ENCODE results near the gene PPP4R3A. TPM values are rescaled to one million over a fixed set of nuclear protein-coding genes. Genes with fewer than 3 reads are reported as not detected.
"Not testable (repeated sequence)": the region's sequence is repeated elsewhere in the genome, so short reads cannot be mapped to it uniquely, and the experiment has no call there.

The PPP4R3A gene
- total and polyA plus RNA-seq, 2 experiments from 2014 or later, result 47.6 to 85.7 TPM

DNA sequence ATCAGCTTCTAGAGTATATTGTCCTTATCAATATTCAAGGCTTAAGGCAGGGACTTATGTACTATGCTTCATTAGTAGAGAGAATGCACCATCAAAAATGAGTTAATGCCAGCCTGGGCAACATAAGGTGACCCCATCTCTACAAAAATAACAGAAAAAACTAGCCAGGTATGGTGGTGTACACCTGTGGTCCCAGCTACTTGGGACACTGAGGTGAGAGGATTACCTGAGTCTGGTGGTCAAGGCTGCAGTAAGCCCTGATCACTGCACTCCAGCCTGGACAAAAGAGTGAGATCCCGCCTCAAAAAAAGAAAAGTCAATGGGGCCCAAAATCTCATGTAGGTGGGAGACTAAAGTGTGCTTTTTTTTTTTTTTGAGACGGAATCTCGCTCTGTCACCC lies 8.8 kb downstream of the PPP4R3A start:
- H3K36me3 ChIP-seq (replicated peaks; ENCODE audit: insufficient read depth, low read depth), result peaks cover 2% of the 10 kb centered on the region
- H3K9me3 ChIP-seq (ENCODE audit: low read depth), result no peaks in the 10 kb centered on the region
- H3K4me1 ChIP-seq (ENCODE audit: insufficient read depth), result peaks cover 4% of the 10 kb centered on the region
- DNase-seq (ENCODE audit: low spot score), result no peak
- H2AFZ ChIP-seq, result no peak overlapping the region
- no peaks in the 10 kb centered on the region for H3K9me2 ChIP-seq (replicated peaks; ENCODE audit: insufficient read depth)
- H3K4me2 ChIP-seq, result no peak overlapping the region
- H3K27me3 ChIP-seq, result no peaks in the 10 kb centered on the region
- no peak overlapping the region for H3K4me3 ChIP-seq
- TF ChIP-seq EZH2phosphoT487 (IDR thresholded peaks at IDR 0.05; ENCODE audit: low read depth, severe bottlenecking, unreplicated experiment) (no peak), EZH2 (IDR thresholded peaks at IDR 0.05; ENCODE audit: borderline replicate concordance) (no peak)
- TF ChIP-seq, protein P1, sequence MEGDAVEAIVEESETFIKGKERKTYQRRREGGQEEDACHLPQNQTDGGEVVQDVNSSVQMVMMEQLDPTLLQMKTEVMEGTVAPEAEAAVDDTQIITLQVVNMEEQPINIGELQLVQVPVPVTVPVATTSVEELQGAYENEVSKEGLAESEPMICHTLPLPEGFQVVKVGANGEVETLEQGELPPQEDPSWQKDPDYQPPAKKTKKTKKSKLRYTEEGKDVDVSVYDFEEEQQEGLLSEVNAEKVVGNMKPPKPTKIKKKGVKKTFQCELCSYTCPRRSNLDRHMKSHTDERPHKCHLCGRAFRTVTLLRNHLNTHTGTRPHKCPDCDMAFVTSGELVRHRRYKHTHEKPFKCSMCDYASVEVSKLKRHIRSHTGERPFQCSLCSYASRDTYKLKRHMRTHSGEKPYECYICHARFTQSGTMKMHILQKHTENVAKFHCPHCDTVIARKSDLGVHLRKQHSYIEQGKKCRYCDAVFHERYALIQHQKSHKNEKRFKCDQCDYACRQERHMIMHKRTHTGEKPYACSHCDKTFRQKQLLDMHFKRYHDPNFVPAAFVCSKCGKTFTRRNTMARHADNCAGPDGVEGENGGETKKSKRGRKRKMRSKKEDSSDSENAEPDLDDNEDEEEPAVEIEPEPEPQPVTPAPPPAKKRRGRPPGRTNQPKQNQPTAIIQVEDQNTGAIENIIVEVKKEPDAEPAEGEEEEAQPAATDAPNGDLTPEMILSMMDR (IDR thresholded peaks at IDR 0.05; ENCODE audit: poor library complexity), result no peak
- H3K27ac ChIP-seq, result no peak overlapping the region
- WGBS (ENCODE audit: low lambda C conversion rate, missing lambda C conversion rate), result 94% methylated on average over 3 of the region's 3 CpGs
- H3K79me2 ChIP-seq, result peaks cover 100% of the 10 kb centered on the region
- peaks cover 100% of the 10 kb centered on the region for H4K20me1 ChIP-seq (ENCODE audit: insufficient read depth, poor library complexity, severe bottlenecking)

DNA sequence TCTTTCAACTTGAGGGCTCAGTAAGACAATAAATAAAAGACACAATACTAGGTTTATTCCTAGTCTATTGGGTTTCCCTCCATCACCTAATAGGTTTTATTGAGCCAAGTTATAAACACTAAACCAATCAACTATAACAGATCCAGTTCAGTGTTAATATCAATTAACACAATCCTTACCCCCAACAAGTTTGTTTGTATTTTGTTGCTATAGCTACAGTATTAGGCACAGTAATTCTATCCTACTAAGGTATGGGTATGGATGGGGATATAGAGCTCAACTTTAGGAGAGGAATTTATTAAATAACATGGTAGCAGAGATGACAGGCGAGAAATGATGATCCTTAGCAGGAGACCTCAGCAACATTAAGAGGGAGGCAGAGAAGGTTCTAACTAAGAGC lies 13.3 kb downstream of the PPP4R3A start:
- no peak overlapping the region for H3K4me3 ChIP-seq
- H3K27me3 ChIP-seq, result no peaks in the 10 kb centered on the region
- H3K36me3 ChIP-seq (replicated peaks; ENCODE audit: insufficient read depth, low read depth), result no peaks in the 10 kb centered on the region
- no peak overlapping the region for H2AFZ ChIP-seq
- H3K79me2 ChIP-seq, result peaks cover 100% of the 10 kb centered on the region
- H3K27ac ChIP-seq, result no peak overlapping the region
- TF ChIP-seq EZH2phosphoT487 (IDR thresholded peaks at IDR 0.05; ENCODE audit: low read depth, severe bottlenecking, unreplicated experiment), result no peak
- TF ChIP-seq, protein P1 (IDR thresholded peaks at IDR 0.05; ENCODE audit: poor library complexity), result no peak
- no peak for TF ChIP-seq EZH2 (IDR thresholded peaks at IDR 0.05; ENCODE audit: borderline replicate concordance)
- 90% methylated on average over 1 of the region's 1 CpG for WGBS (ENCODE audit: low lambda C conversion rate, missing lambda C conversion rate)
- no peaks in the 10 kb centered on the region for H3K4me1 ChIP-seq (ENCODE audit: insufficient read depth)
- no peaks in the 10 kb centered on the region for H3K9me3 ChIP-seq (ENCODE audit: low read depth)
- DNase-seq (ENCODE audit: low spot score), result no peak
- peaks cover 100% of the 10 kb centered on the region for H4K20me1 ChIP-seq (ENCODE audit: insufficient read depth, poor library complexity, severe bottlenecking)
- no peak overlapping the region for H3K4me2 ChIP-seq
- H3K9me2 ChIP-seq (replicated peaks; ENCODE audit: insufficient read depth), result no peaks in the 10 kb centered on the region

DNA sequence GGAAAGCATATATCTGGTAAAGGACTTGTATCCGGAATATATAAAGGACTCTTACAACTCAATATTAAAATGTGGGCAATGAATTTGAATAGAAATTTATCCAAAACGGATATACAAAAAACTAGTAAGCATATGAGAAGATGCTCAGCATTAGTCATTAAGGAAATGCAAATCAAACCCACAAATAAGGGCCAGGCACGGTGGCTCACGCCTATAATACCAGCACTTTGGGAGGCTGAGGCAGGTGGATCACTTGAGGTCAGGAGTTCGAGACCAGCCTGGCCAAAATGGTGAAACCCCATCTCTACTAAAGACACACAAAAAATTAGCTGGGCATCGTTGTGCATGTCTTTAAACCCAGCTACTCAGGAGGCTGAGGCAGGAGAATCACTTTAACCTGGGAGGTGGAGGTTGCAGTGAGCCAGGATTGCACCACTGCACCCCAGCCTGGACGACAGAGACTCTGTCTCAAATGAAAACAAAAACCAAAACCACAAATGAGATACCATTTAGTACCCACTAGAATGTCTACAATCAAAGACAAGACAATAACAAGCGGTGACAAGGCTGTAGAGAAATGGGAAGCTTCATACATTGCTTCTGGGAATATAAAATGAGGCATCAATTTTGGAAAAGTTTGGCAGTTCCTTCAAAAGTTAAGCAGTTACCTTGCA lies 15.6 kb downstream of the PPP4R3A start:
- not testable (repeated sequence) for H3K4me3 ChIP-seq; DNase-seq (ENCODE audit: low spot score); H3K27me3 ChIP-seq; H3K27ac ChIP-seq; H2AFZ ChIP-seq; H3K4me1 ChIP-seq (ENCODE audit: insufficient read depth); H3K9me3 ChIP-seq (ENCODE audit: low read depth); H3K4me2 ChIP-seq; H3K36me3 ChIP-seq (replicated peaks; ENCODE audit: insufficient read depth, low read depth); H3K9me2 ChIP-seq (replicated peaks; ENCODE audit: insufficient read depth)
- Histone ChIP-seq H3K79me2 (peaks cover 100% of the 10 kb centered on the region), H4K20me1 (ENCODE audit: insufficient read depth, poor library complexity, severe bottlenecking) (peaks cover 100% of the 10 kb centered on the region)
- WGBS (ENCODE audit: low lambda C conversion rate, missing lambda C conversion rate), result 87% methylated on average over 8 of the region's 8 CpGs

DNA sequence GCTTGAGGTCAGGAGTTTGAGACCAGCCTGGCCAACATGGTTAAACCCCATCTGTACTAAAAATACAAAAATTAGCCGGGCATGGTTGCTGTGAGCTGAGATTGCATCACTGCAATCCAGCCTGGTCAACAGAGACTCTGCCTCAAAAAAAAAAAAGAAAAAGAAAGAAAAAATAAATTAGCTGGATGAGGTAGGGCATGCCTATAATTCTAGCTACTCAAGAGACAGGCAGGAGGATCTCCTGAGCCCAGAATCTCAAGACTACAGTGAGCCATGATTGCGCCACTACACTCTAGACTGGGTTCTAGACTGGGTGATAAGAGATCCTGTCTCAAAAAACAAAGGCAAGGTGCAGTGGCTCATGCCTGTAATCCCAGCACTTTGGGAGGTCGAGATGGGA lies 16.9 kb downstream of the PPP4R3A start:
- H3K4me2 ChIP-seq, result no peak overlapping the region
- H3K4me3 ChIP-seq, result no peak overlapping the region
- H3K27me3 ChIP-seq, result no peaks in the 10 kb centered on the region
- H3K79me2 ChIP-seq, result peaks cover 97% of the 10 kb centered on the region
- H2AFZ ChIP-seq, result no peak overlapping the region
- H3K4me1 ChIP-seq (ENCODE audit: insufficient read depth), result no peaks in the 10 kb centered on the region
- no peaks in the 10 kb centered on the region for H3K9me2 ChIP-seq (replicated peaks; ENCODE audit: insufficient read depth)
- WGBS (ENCODE audit: low lambda C conversion rate, missing lambda C conversion rate), result 83% methylated on average over 3 of the region's 3 CpGs
- TF ChIP-seq EZH2 (IDR thresholded peaks at IDR 0.05; ENCODE audit: borderline replicate concordance) (no peak), EZH2phosphoT487 (IDR thresholded peaks at IDR 0.05; ENCODE audit: low read depth, severe bottlenecking, unreplicated experiment) (no peak)
- TF ChIP-seq, protein P1 (IDR thresholded peaks at IDR 0.05; ENCODE audit: poor library complexity), result no peak
- no peaks in the 10 kb centered on the region for H3K9me3 ChIP-seq (ENCODE audit: low read depth)
- no peak overlapping the region for H3K27ac ChIP-seq
- DNase-seq (ENCODE audit: low spot score), result no peak
- no peaks in the 10 kb centered on the region for H3K36me3 ChIP-seq (replicated peaks; ENCODE audit: insufficient read depth, low read depth)
- H4K20me1 ChIP-seq (ENCODE audit: insufficient read depth, poor library complexity, severe bottlenecking), result peaks cover 96% of the 10 kb centered on the region
